ENCODE results near the gene MILR1.

DNA sequence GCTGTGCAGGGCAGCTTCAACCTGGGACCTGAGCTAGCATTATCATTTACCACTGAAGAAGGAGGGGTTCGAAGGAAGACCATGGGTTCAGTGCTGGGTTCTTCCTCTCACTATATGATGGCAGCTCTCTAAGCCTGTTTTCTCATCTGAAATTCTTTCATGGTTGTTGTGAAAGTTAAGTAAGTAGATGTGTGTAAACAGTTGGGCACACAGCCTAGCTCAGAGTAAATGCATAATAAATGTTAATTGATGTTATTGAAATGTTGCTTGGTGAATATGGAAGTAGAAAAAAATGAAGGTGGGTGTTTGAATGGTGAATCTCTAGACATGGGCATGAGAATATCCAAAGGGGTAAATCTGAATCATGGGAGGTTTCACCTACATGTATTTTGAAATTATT, 66.9 kb downstream of the MILR1 start:
- TF ChIP-seq, protein P1, sequence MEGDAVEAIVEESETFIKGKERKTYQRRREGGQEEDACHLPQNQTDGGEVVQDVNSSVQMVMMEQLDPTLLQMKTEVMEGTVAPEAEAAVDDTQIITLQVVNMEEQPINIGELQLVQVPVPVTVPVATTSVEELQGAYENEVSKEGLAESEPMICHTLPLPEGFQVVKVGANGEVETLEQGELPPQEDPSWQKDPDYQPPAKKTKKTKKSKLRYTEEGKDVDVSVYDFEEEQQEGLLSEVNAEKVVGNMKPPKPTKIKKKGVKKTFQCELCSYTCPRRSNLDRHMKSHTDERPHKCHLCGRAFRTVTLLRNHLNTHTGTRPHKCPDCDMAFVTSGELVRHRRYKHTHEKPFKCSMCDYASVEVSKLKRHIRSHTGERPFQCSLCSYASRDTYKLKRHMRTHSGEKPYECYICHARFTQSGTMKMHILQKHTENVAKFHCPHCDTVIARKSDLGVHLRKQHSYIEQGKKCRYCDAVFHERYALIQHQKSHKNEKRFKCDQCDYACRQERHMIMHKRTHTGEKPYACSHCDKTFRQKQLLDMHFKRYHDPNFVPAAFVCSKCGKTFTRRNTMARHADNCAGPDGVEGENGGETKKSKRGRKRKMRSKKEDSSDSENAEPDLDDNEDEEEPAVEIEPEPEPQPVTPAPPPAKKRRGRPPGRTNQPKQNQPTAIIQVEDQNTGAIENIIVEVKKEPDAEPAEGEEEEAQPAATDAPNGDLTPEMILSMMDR (conservative IDR thresholded peaks at IDR 0.05): no peak
- no peak for TF ChIP-seq ZFX (IDR thresholded peaks at IDR 0.05)
